Esophagus (tissue), 2 donors: ENCODE results near the gene MAP6D1. TPM values are rescaled to one million over a fixed set of nuclear protein-coding genes. Genes with fewer than 3 reads are reported as not detected.

Source experiments
- H3K27ac ChIP-seq, 2 donors: one replicate each; pipeline ENCODE4 v1.5.1; 2013; ENCODE audit warnings: low read depth in 2 of 2, mild to moderate bottlenecking in 2 of 2, inconsistent platforms in 1 of 2, low read length in 1 of 2, moderate library complexity in 1 of 2
- H3K27me3 ChIP-seq, 2 donors: one replicate each; pipeline ENCODE4 v1.6.1; 2013; ENCODE audit warnings: low read length in 2 of 2, control low read depth in 1 of 2, mild to moderate bottlenecking in 1 of 2; ENCODE audit not compliant: insufficient read depth in 2 of 2, control insufficient read depth in 1 of 2
- H3K36me3 ChIP-seq, 2 donors: one replicate each; pipeline ENCODE4 v1.6.1; 2013; ENCODE audit warnings: low read length in 1 of 2; ENCODE audit not compliant: control insufficient read depth in 2 of 2, insufficient read depth in 2 of 2
- H3K4me1 ChIP-seq, 2 donors: one replicate each; pipeline ENCODE4 v1.6.1; 2013; ENCODE audit warnings: low read length in 1 of 2; ENCODE audit not compliant: control insufficient read depth in 2 of 2, insufficient read depth in 2 of 2
- H3K4me3 ChIP-seq, 2 donors: one replicate each; pipeline ENCODE4 v1.5.1; 2013; ENCODE audit warnings: low read length in 2 of 2, mild to moderate bottlenecking in 2 of 2, low read depth in 1 of 2, moderate library complexity in 1 of 2
- H3K9me3 ChIP-seq, 2 donors: one replicate each; pipeline ENCODE4 v1.6.1; 2013; ENCODE audit warnings: mild to moderate bottlenecking in 2 of 2, low read depth in 1 of 2, low read length in 1 of 2, moderate library complexity in 1 of 2; ENCODE audit not compliant: control insufficient read depth in 2 of 2, insufficient read depth in 1 of 2
- WGBS, 2 donors: extraction: QIAGEN DNeasy Blood & Tissue Kit; methylation state at CpG; one replicate each; pipeline ENCODE4 v1.1.7; 2013; 5-methylcytosine and 5-hydroxymethylcytosine counted together
- polyA plus RNA-seq, 2 donors: library from polyadenylated mRNA; stranded (reverse); fragments of 200-250 nt; gene quantifications; one replicate each; pipeline ENCODE4 v1.2.3, GENCODE V29; 2013
- donor health status: healthy with polysubstance abuse.
- donor health status: Bipolar disorder and iron deficiency.

MAP6D1 gene
- polyA plus RNA-seq, 2 donors, result 1.2 to 1.4 TPM

DNA sequence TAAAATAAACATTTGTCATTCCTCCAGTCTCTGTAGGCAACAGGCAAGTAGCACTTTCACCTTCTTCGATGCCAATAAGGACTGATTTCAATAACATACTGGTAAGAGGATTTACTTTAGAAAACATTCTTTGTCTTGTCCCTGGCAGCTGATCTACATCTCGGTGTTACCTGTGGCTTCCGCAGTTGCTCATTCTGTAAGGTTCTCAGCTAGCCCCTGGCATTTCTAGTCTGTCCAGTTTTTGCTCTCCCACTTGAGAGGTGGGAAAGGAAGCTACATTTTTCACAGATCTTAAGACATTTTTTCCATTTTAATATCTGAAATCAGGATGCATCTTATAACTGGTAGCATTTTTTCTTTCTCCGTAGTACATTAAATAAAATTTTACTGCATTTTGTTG, 19.7 kb upstream of the MAP6D1 start:
- no peaks in the 10 kb centered on the region for H3K9me3 ChIP-seq
- no peak overlapping the region for H3K4me3 ChIP-seq
- H3K4me1 ChIP-seq, result no peaks in the 10 kb centered on the region
- no peak overlapping the region for H3K27ac ChIP-seq
- WGBS, 2 donors, result 52 to 66% methylated on average over 4 of the region's 4 CpGs
- peaks cover 3 to 11% of the 10 kb centered on the region in 2 donors for H3K36me3 ChIP-seq
- H3K27me3 ChIP-seq, result no peaks in the 10 kb centered on the region

DNA sequence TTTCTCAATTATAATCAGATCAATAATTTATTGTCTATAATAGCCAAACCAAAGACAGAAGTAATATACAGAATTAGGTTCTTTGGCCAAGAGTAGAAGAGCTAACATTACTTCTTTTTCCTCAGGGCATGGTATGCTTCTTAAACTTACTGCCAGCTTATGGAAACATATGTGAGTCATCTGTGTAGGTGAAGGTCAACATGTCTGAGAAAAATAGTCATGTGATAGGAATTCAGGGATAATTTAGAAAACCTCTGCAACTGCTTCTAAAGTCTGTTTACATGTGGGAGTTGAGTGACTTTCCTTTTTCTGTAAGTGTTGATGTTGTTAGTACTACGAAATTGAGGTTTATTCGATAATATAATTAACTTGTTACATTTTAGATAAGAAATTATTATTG, 19.2 kb upstream of the MAP6D1 start:
- WGBS, 2 donors, result 51 to 66% methylated on average over 2 of the region's 2 CpGs
- no peak overlapping the region for H3K4me3 ChIP-seq
- peaks cover 3 to 11% of the 10 kb centered on the region in 2 donors for H3K36me3 ChIP-seq
- H3K27ac ChIP-seq, result no peak overlapping the region
- H3K27me3 ChIP-seq, result no peaks in the 10 kb centered on the region
- H3K4me1 ChIP-seq, result no peaks in the 10 kb centered on the region
- H3K9me3 ChIP-seq, result no peaks in the 10 kb centered on the region

DNA sequence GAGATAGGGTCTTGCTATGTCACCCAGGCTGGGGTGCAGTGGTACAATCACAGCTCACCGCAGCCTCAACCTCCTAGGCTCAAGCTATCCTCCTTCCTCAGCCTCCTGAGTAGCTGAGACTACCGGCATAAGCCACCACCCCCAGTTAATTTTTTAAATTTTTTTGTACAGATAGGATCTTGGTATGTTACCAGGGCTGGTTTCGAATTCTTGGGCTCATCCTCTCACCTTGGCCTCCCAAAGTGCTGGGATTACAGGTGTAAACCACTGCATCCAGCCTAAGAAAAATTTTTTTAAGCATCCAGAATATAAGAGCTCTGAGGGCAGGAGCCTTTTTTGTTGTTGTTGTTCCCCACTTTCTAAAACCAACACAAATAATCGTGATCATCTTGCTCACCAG, 14.4 kb upstream of the MAP6D1 start:
- 99% methylated on average over 4 of the region's 4 CpGs for WGBS, 2 donors
- Histone ChIP-seq H3K27ac (no peak overlapping the region), H3K4me3 (no peak overlapping the region), H3K36me3 (peaks cover 3 to 6% of the 10 kb centered on the region in 2 donors), H3K27me3 (no peaks in the 10 kb centered on the region), H3K4me1 (no peaks in the 10 kb centered on the region), H3K9me3 (no peaks in the 10 kb centered on the region)

DNA sequence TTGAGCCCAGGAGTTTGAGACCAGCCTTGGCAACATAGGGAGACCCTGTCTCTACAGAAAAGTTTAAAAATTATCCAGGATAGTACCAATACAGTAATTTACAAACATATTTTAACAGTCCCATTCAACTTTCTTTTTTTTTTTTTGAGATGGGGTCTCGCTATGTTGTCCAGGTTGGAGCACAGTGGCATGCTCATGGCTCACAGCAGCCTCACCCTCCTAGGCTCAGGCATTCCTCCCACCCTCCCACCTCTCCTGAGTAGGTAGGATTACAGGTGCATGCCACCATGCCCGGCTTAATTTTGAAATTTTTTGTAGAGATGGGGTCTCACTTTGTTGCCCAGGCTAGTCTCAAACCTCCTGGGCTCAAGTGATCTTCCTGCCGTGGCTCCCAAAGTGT, 12.5 kb upstream of the MAP6D1 start:
- 93 to 96% methylated on average over 3 of the region's 3 CpGs for WGBS, 2 donors
- no peaks in the 10 kb centered on the region for H3K4me1 ChIP-seq
- H3K27me3 ChIP-seq, result no peaks in the 10 kb centered on the region
- no peak overlapping the region for H3K27ac ChIP-seq
- no peak overlapping the region for H3K4me3 ChIP-seq
- peaks cover 11 to 14% of the 10 kb centered on the region in 2 donors for H3K36me3 ChIP-seq
- no peaks in the 10 kb centered on the region for H3K9me3 ChIP-seq

DNA sequence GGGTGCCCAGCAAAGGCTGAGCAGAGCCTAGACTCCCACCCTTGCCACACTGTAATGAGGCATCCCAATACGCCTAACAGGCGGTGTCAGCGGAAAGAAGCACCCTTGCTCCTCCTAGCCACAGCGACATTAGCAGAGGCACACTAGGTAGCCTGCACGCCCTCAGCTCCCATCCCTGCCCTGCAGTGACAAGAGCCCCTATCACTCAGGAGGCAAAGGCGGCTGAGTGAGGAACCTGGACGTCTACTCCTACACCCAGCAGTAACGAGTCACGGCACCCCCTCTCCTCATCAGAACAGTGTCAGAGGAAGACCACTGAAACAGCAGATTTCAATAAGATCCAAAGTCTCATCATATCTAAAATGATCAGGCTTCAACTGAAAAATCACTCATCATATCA, 12.0 kb upstream of the MAP6D1 start:
- peaks cover 11 to 19% of the 10 kb centered on the region in 2 donors for H3K36me3 ChIP-seq
- H3K9me3 ChIP-seq, result no peaks in the 10 kb centered on the region
- H3K27ac ChIP-seq, result no peak overlapping the region
- H3K27me3 ChIP-seq, result no peaks in the 10 kb centered on the region
- H3K4me1 ChIP-seq, result no peaks in the 10 kb centered on the region
- H3K4me3 ChIP-seq, result no peak overlapping the region
- WGBS, 2 donors, result 94% methylated on average over 9 of the region's 9 CpGs

DNA sequence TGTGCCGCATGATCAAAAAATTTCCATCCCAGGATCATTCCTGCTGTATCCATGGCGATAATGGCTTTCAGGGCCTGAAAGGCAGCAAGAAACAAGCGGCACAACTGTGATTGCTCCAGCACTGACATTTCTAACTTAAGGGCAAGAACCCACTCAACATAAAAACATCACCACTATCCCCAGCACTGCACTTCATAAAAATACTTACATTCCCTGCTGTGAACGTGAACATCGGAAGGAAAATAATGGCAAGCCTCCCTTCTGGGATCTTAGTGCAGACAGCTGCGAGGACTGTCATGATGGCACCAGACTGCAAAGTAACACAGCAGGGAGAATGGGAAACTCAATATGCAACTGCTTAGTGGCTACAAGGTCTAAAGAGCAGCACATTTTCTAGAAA, 8.1 kb upstream of the MAP6D1 start:
- no peaks in the 10 kb centered on the region for H3K9me3 ChIP-seq
- no peaks in the 10 kb centered on the region for H3K27me3 ChIP-seq
- 96% methylated on average over 6 of the region's 6 CpGs for WGBS, 2 donors
- no peaks in the 10 kb centered on the region for H3K4me1 ChIP-seq
- H3K4me3 ChIP-seq, result no peak overlapping the region
- peaks cover 16 to 18% of the 10 kb centered on the region in 2 donors for H3K36me3 ChIP-seq
- H3K27ac ChIP-seq, result no peak overlapping the region

DNA sequence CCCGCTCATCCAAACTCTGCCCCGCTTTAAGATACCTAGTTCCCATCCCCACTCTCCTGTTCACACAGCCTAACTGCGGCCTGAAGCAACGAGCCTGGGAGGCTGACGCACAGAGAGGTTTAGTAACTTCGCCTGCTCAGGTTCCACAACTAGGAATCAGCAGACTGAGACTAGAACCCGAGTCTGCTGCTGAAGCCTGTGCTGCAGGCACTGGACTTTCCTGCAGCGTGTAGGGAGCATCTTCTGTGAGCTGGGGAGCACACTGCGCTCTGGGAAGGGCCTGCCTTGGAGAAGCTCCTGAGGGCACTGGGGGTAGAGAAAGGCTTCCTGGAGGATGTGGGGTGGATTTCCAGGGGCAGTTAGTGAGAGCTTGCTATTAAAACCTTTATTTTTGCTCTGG, 4.8 kb upstream of the MAP6D1 start:
- WGBS, 2 donors, result 94 to 97% methylated on average over 9 of the region's 9 CpGs
- peaks cover 16 to 19% of the 10 kb centered on the region in 2 donors for H3K36me3 ChIP-seq

DNA sequence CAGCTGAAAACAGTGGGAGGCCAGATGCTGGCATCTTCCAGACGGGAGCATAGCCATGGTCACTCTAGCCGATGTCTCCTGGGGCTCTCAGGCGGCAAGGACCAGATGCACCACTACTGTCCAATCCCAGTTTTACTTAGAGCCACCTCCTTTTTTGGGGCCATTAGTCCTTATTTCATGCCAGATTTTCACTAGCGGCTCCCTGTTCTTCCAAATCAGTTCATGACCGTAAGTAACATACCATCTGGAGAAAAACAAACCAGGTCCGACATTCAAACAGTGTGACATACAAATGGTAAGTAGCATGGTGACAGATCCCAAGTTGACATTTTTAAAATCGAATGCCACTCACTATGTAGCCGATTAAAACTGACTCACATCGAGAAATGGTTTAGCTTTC, 4.1 kb upstream of the MAP6D1 start:
- Histone ChIP-seq H3K4me3 (no peak overlapping the region), H3K4me1 (peaks cover 7 to 11% of the 10 kb centered on the region in 2 donors), H3K9me3 (no peaks in the 10 kb centered on the region), H3K27me3 (no peaks in the 10 kb centered on the region), H3K36me3 (peaks cover 16 to 19% of the 10 kb centered on the region in 2 donors), H3K27ac (no peak overlapping the region)
- 96% methylated on average over 9 of the region's 9 CpGs for WGBS, 2 donors

More for the DNA sequence above, 4.8 kb upstream of the MAP6D1 start:
- no peaks in the 10 kb centered on the region for H3K9me3 ChIP-seq
- H3K27me3 ChIP-seq, result no peaks in the 10 kb centered on the region
- peaks cover 5 to 7% of the 10 kb centered on the region in 2 donors for H3K4me1 ChIP-seq
- H3K4me3 ChIP-seq, result no peak overlapping the region
- H3K27ac ChIP-seq, result no peak overlapping the region

DNA sequence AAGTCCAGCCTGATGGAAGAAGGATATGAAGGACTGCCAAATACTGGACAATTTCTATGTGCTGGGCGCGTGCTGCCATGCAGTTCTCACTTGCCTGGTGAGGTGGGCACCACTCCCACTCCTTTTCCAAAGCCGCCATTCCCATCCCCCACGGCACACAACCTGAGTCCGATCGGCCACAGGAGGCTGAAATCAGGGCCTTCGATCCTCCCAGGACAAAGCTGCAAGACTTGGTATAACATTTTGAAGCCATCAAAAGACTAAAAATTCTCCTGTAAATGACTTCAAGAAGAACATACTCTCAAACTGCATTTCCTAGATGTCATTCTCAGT, 3.1 kb upstream of the MAP6D1 start:
- 91 to 92% methylated on average over 7 of the region's 7 CpGs for WGBS, 2 donors
- Histone ChIP-seq H3K4me1 (peaks cover 7 to 12% of the 10 kb centered on the region in 2 donors), H3K4me3 (no peak overlapping the region), H3K27ac (no peak overlapping the region), H3K27me3 (no peaks in the 10 kb centered on the region), H3K9me3 (no peaks in the 10 kb centered on the region), H3K36me3 (peaks cover 12 to 14% of the 10 kb centered on the region in 2 donors)

DNA sequence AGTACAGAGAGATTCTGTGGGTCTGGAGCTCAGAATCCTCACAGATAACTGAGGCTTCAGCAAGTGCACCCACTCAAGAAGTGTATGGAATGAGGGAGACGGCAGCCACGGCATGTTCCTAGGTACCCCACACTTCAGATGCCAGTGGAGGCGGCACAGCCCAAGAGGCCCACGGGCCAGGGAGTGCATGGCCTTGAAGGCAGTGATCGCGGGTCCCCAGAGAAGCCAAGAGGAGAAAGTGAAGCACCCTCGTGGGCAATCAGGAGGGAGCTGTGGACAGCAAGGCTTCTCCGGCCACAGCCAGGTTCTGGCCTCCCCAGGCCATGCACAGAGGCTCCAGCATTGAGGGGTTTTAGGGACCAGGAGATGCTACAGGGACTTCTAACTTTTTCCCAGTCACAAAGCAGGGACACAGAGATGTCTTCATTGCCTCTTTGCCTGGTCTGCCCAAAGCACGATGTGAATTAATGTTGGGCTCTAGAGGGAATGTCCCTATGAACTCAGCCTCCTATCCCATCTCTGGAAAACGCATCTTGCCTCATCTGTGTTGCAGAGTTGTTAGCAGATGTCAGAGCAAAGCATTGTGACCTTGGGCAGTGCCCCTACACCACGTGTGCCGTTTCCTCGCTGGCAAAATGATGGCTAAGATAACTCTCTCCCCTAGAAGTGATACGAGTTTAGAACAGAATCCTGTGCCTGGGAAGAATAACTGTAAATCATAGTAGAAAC, 2.6 kb upstream of the MAP6D1 start:
- 76 to 85% methylated on average over 14 of the region's 14 CpGs for WGBS, 2 donors
- Histone ChIP-seq H3K9me3 (no peaks in the 10 kb centered on the region), H3K4me1 (peaks cover 7 to 12% of the 10 kb centered on the region in 2 donors), H3K27me3 (no peaks in the 10 kb centered on the region), H3K4me3 (no peak overlapping the region), H3K27ac (no peak overlapping the region), H3K36me3 (peaks cover 8 to 12% of the 10 kb centered on the region in 2 donors)
